Gastrocnemius medialis (tissue), 4 donors: ENCODE measurements around the gene CEP112.
"Not testable (repeated sequence)": the region's sequence is repeated elsewhere in the genome, so short reads cannot be mapped to it uniquely, and the experiment has no call there.

Source experiments
- POLR2A ChIP-seq, 2 donors: fragments of 450-650 bp; IDR thresholded peaks; one replicate each; pipeline ENCODE4 v1.6.1; 2017; ENCODE audit warnings: antibody characterized with exemption in 2 of 2, mild to moderate bottlenecking in 2 of 2, moderate library complexity in 2 of 2
- TF ChIP-seq, protein P1 (sequence below), 5 experiments: fragments of 450-650 bp in 3 of 5; fragments of 200-600 bp in 2 of 5; sonication (generic) in 2 of 5; IDR thresholded peaks in 4 of 5; conservative IDR thresholded peaks in 1 of 5; 1 replicate in 4 of 5; 2 replicates in 1 of 5; pipeline ENCODE4 v1.5.1; 2016 to 2019; ENCODE audit warnings: antibody characterized with exemption in 5 of 5, mild to moderate bottlenecking in 3 of 5, moderate library complexity in 3 of 5

DNA sequence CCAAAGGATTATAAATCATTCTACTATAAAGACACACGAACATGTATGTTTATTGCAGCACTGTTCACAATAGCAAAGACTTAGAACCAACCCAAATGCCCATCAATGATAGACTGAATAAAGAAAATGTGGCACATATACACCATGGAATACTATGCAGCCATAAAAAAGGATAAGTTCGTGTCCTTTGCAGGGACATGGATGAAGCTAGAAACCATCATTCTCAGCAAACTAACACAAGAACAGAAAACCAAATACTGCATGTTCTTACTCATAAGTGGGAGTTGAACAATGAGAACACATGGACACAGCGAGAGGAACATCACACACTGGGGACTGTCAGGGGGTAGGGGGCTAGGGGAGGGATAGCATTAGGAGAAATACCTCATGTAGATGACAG, 111.3 kb downstream of the CEP112 start:
- TF ChIP-seq, protein P1, sequence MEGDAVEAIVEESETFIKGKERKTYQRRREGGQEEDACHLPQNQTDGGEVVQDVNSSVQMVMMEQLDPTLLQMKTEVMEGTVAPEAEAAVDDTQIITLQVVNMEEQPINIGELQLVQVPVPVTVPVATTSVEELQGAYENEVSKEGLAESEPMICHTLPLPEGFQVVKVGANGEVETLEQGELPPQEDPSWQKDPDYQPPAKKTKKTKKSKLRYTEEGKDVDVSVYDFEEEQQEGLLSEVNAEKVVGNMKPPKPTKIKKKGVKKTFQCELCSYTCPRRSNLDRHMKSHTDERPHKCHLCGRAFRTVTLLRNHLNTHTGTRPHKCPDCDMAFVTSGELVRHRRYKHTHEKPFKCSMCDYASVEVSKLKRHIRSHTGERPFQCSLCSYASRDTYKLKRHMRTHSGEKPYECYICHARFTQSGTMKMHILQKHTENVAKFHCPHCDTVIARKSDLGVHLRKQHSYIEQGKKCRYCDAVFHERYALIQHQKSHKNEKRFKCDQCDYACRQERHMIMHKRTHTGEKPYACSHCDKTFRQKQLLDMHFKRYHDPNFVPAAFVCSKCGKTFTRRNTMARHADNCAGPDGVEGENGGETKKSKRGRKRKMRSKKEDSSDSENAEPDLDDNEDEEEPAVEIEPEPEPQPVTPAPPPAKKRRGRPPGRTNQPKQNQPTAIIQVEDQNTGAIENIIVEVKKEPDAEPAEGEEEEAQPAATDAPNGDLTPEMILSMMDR (IDR thresholded peaks at IDR 0.05 in 4 of 5, conservative IDR thresholded peaks at IDR 0.05 in 1 of 5): not testable (repeated sequence)
- not testable (repeated sequence) for TF ChIP-seq POLR2A (IDR thresholded peaks at IDR 0.05)
